H1 (cell line): ENCODE measurements around the gene PCGF6. TPM values are rescaled to one million over a fixed set of nuclear protein-coding genes. Genes with fewer than 3 reads are reported as not detected.
"Not testable (repeated sequence)": the region's sequence is repeated elsewhere in the genome, so short reads cannot be mapped to it uniquely, and the experiment has no call there.

Source experiments
- CTCF ChIA-PET: fragments of 300-600 bp; sonication (Branson Sonifier 250); formaldehyde crosslinking; loops from one replicate; lab custom pipeline; 2021; ENCODE audit not compliant: partially characterized antibody; lab: Charles Lee
- POLR2A ChIA-PET: fragments of 300-600 bp; sonication (Branson Sonifier 250); formaldehyde crosslinking; loops from one replicate; lab custom pipeline; 2021; ENCODE audit warnings: inconsistent platforms; ENCODE audit not compliant: partially characterized antibody; lab: Charles Lee
- DNase-seq, 2 experiments: peaks; one replicate each; pipeline versions ENCODE4 v3.0.0 to v3.0.0-alpha.2; 2010 to 2022; ENCODE audit warnings: low spot score in 2 of 2, low read depth in 1 of 2, mixed read lengths in 1 of 2
- FAIRE-seq: peaks from 2 replicates; lab custom pipeline; 2011; peaks lifted over from hg19 to GRCh38; lab: Jason Lieb, UNC
- H2AFZ ChIP-seq: 2 replicates; pipeline ENCODE4 v1.8.1; 2012; ENCODE audit warnings: low read length, inconsistent platforms
- H2AK5ac ChIP-seq: 2 replicates; pipeline ENCODE4 v1.6.1; 2013; ENCODE audit warnings: low read depth, low read length
- H2BK120ac ChIP-seq: replicated peaks from 2 replicates; pipeline ENCODE3; 2013; ENCODE audit warnings: low read depth, low read length, inconsistent platforms
- H2BK12ac ChIP-seq: 2 replicates; pipeline ENCODE4 v1.6.1; 2013; ENCODE audit warnings: low read depth, low read length
- H2BK15ac ChIP-seq: 2 replicates; pipeline ENCODE4 v1.6.1; 2013; ENCODE audit warnings: low read length
- H2BK20ac ChIP-seq: 2 replicates; pipeline ENCODE4 v1.6.1; 2013; ENCODE audit warnings: low read length
- H2BK5ac ChIP-seq: 2 replicates; pipeline ENCODE4 v1.6.1; 2013; ENCODE audit warnings: low read depth, low read length
- H3K14ac ChIP-seq: 2 replicates; pipeline ENCODE4 v1.6.1; 2013; ENCODE audit warnings: inconsistent platforms; ENCODE audit not compliant: insufficient read length
- H3K18ac ChIP-seq: 2 replicates; pipeline ENCODE4 v1.6.1; 2013; ENCODE audit warnings: low read length; ENCODE audit errors: extremely low read depth
- H3K23ac ChIP-seq: 2 replicates; pipeline ENCODE4 v1.6.1; 2013; ENCODE audit warnings: inconsistent platforms; ENCODE audit not compliant: insufficient read length
- H3K23me2 ChIP-seq: 2 replicates; pipeline ENCODE4 v1.6.1; 2013; ENCODE audit warnings: low read depth, low read length
- H3K27ac ChIP-seq: 2 replicates; pipeline ENCODE4 v1.6.1; 2011; ENCODE audit warnings: low read depth, low read length, inconsistent platforms
- H3K27me3 ChIP-seq, 4 experiments: replicated peaks in 1 of 4; 1 replicate in 1 of 4; 2 replicates in 3 of 4; pipeline versions ENCODE4 v1.6.1 to v1.8.1; 2011 to 2013; ENCODE audit warnings: low read length in 3 of 4, mild to moderate bottlenecking in 3 of 4, inconsistent platforms in 2 of 4, mixed read lengths in 2 of 4, moderate library complexity in 1 of 4; ENCODE audit not compliant: control insufficient read depth in 3 of 4, insufficient read depth in 3 of 4; ENCODE audit errors: extremely low read depth in 1 of 4
- H3K36me3 ChIP-seq, 4 experiments: 2 replicates each; pipeline versions ENCODE4 v1.6.1 to v1.8.1; 2011 to 2013; ENCODE audit warnings: mild to moderate bottlenecking in 4 of 4, low read length in 3 of 4, moderate library complexity in 2 of 4, control low read depth in 1 of 4, inconsistent platforms in 1 of 4; ENCODE audit not compliant: insufficient read depth in 4 of 4, control insufficient read depth in 2 of 4
- H3K4ac ChIP-seq: replicated peaks from 2 replicates; pipeline ENCODE3; 2013; ENCODE audit warnings: low read length, low read depth, mixed read lengths, inconsistent platforms; ENCODE audit not compliant: insufficient read length
- H3K4me1 ChIP-seq, 4 experiments: replicated peaks in 1 of 4; 1 replicate in 1 of 4; 2 replicates in 3 of 4; pipeline versions ENCODE4 v1.6.1 to v1.8.1; 2011 to 2013; ENCODE audit warnings: low read length in 3 of 4, inconsistent platforms in 2 of 4, mixed read lengths in 1 of 4; ENCODE audit not compliant: insufficient read depth in 4 of 4, control insufficient read depth in 3 of 4
- H3K4me2 ChIP-seq, 2 experiments: 2 replicates each; pipeline versions ENCODE4 v1.6.1 to v1.8.1; 2011 to 2013; ENCODE audit warnings: low read depth in 2 of 2, low read length in 2 of 2, control low read depth in 1 of 2, inconsistent platforms in 1 of 2, mild to moderate bottlenecking in 1 of 2; ENCODE audit not compliant: insufficient read depth in 1 of 2
- H3K4me3 ChIP-seq, 4 experiments: fragments of 200-600, 300-600 bp in 1 of 4; sonication (generic), shearing (Covaris generic), sonication (Bioruptor Twin) in 1 of 4; 2 replicates each; pipeline versions ENCODE4 v1.5.1 to v1.8.1; 2011 to 2016; ENCODE audit warnings: low read length in 4 of 4, low read depth in 3 of 4, control low read depth in 2 of 4, inconsistent platforms in 2 of 4, mild to moderate bottlenecking in 2 of 4, mixed read lengths in 1 of 4, moderate library complexity in 1 of 4; ENCODE audit not compliant: insufficient read depth in 2 of 4; ENCODE audit errors: extremely low read depth in 1 of 4
- H3K56ac ChIP-seq: replicated peaks from 2 replicates; pipeline ENCODE3; 2013; ENCODE audit warnings: low read depth, mild to moderate bottlenecking, mixed read lengths, low read length, inconsistent platforms; ENCODE audit not compliant: insufficient read length
- H3K79me1 ChIP-seq: 2 replicates; pipeline ENCODE4 v1.6.1; 2013; ENCODE audit warnings: low read depth, low read length, control low read depth
- H3K79me2 ChIP-seq, 2 experiments: 2 replicates each; pipeline versions ENCODE4 v1.6.1 to v1.8.1; 2012 to 2013; ENCODE audit warnings: low read length in 2 of 2, mild to moderate bottlenecking in 2 of 2, inconsistent platforms in 1 of 2; ENCODE audit not compliant: insufficient read depth in 2 of 2, control insufficient read depth in 1 of 2
- H3K9ac ChIP-seq, 4 experiments: replicated peaks in 1 of 4; 1 replicate in 1 of 4; 2 replicates in 3 of 4; pipeline versions ENCODE4 v1.6.1 to v1.8.1; 2011 to 2013; ENCODE audit warnings: low read depth in 3 of 4, low read length in 3 of 4, control low read depth in 2 of 4, mild to moderate bottlenecking in 2 of 4, moderate library complexity in 2 of 4, inconsistent platforms in 1 of 4; ENCODE audit errors: extremely low read depth in 1 of 4
- H3K9me3 ChIP-seq, 2 experiments: 2 replicates each; pipeline versions ENCODE4 v1.6.1 to v1.8.1; 2012 to 2013; ENCODE audit warnings: mild to moderate bottlenecking in 2 of 2, moderate library complexity in 2 of 2, control low read depth in 1 of 2, inconsistent platforms in 1 of 2, low read depth in 1 of 2, low read length in 1 of 2, mixed read lengths in 1 of 2; ENCODE audit not compliant: insufficient read depth in 2 of 2
- H4K20me1 ChIP-seq, 2 experiments: replicated peaks in 1 of 2; 2 replicates each; pipeline versions ENCODE3 to v1.8.1; 2011 to 2013; ENCODE audit warnings: inconsistent platforms in 2 of 2, low read length in 2 of 2, mild to moderate bottlenecking in 1 of 2; ENCODE audit not compliant: insufficient read depth in 2 of 2, control insufficient read depth in 1 of 2
- H4K5ac ChIP-seq: 2 replicates; pipeline ENCODE4 v1.6.1; 2013; ENCODE audit warnings: low read length, low read depth, mixed read lengths, inconsistent platforms; ENCODE audit not compliant: insufficient read length
- H4K8ac ChIP-seq: 2 replicates; pipeline ENCODE4 v1.8.0; 2013; ENCODE audit warnings: mild to moderate bottlenecking, moderate library complexity, low read length, inconsistent platforms; ENCODE audit not compliant: insufficient read depth; ENCODE audit errors: extremely low read depth
- H4K91ac ChIP-seq: replicated peaks from 2 replicates; pipeline ENCODE3; 2013; ENCODE audit warnings: low read length, mixed read lengths, inconsistent platforms; ENCODE audit not compliant: insufficient read length
- EGR1 ChIP-seq: IDR thresholded peaks from 2 replicates; pipeline ENCODE4 v1.6.1; 2011; ENCODE audit warnings: low read depth, low read length, borderline replicate concordance
- KDM1A ChIP-seq: fragments of 200-600, 300-600 bp; sonication (generic); IDR thresholded peaks from 2 replicates; pipeline ENCODE4 v1.7.1; 2016; ENCODE audit warnings: mild to moderate bottlenecking, low read length, borderline replicate concordance
- WGBS, 2 experiments: shearing (Covaris generic) in 1 of 2; methylation state at CpG; one replicate each; pipeline versions ENCODE4 v1.1.6 to v1.1.7; 2013 to 2015; ENCODE audit warnings: low lambda C conversion rate in 2 of 2, mixed read lengths in 2 of 2, inconsistent platforms in 1 of 2, low coverage in 1 of 2, missing lambda C conversion rate in 1 of 2; ENCODE audit not compliant: insufficient replicate concordance in 2 of 2, insufficient coverage in 1 of 2, insufficient read length in 1 of 2; ENCODE audit errors: extremely low coverage in 1 of 2, missing lambda C conversion rate in 1 of 2; 5-methylcytosine and 5-hydroxymethylcytosine counted together
- polyA plus RNA-seq, 7 experiments: library from polyadenylated mRNA; depleted of rRNA in 3 of 7; stranded (reverse) in 5 of 7; unstranded in 2 of 7; fragments of >200 nt in 5 of 7; fragments of 200-250 nt in 2 of 7; gene quantifications; 1 replicate in 5 of 7; 2 replicates in 1 of 7; 4 replicates in 1 of 7; pipeline versions ENCODE4 v1.2.1 to v1.2.3, GENCODE V29; 2011 to 2013; ENCODE audit warnings: missing spikeins in 2 of 7, mixed read lengths in 2 of 7
- total RNA-seq: library from RNA; stranded (reverse); fragmentation: NEBNext Ultra II Directional; extraction: Animal tissue kit (Norgen Biotek cat#: 25700); gene quantifications from 2 replicates; pipeline ENCODE4 v1.2.1, GENCODE V29; 2021

The PCGF6 gene
- total and polyA plus RNA-seq, 2 of the 8 experiments (the other 6 are each of a cell fraction or from before 2014, with no cell fraction given): 6.9 to 18.6 TPM

- TF ChIP-seq KDM1A (no peak), EGR1 (no peak)
- TF ChIP-seq, all 59 proteins: peak for 0
These were observed 91.0 kb downstream of the PCGF6 start (continued) for GRCh38 chr10:103259989-103260388.

GRCh38 chr10:103258928-103259327 is 92.0 kb downstream of the PCGF6 start:
- H2BK20ac ChIP-seq, H3K27me3 ChIP-seq, H3K4ac ChIP-seq, H3K36me3 ChIP-seq, H2AK5ac ChIP-seq, H2BK5ac ChIP-seq, DNase-seq, H4K91ac ChIP-seq, H3K14ac ChIP-seq, FAIRE-seq, H3K23ac ChIP-seq, H3K79me1 ChIP-seq, H3K9ac ChIP-seq, H3K23me2 ChIP-seq, H3K56ac ChIP-seq, H3K27ac ChIP-seq, H4K8ac ChIP-seq, H3K4me3 ChIP-seq, H2BK120ac ChIP-seq, H2BK15ac ChIP-seq, H4K5ac ChIP-seq, POLR2A ChIA-PET, H3K4me1 ChIP-seq, H3K79me2 ChIP-seq, H3K18ac ChIP-seq, H4K20me1 ChIP-seq, H3K4me2 ChIP-seq, H2AFZ ChIP-seq, CTCF ChIA-PET, H2BK12ac ChIP-seq: not testable (repeated sequence)
- WGBS, 2 experiments: 94% methylated on average over 4 of the region's 4 CpGs; no CpG with 5 or more reads in 1 of the 2 experiments
- peaks cover 7 to 14% of the 10 kb centered on the region in 2 experiments; a peak in 3 of 4 replicates for H3K9me3 ChIP-seq
